K562 (cell line): Measurements from ENCODE around the gene DNAJB14. TPM values are rescaled to one million over a fixed set of nuclear protein-coding genes. Genes with fewer than 3 reads are reported as not detected.

Source experiments
- CHCHD3 ChIP-seq: fragments of 250-450 bp; sonication (Bioruptor Pico); IDR thresholded peaks from 2 replicates; pipeline ENCODE4 v2.1.2; 2022; ENCODE audit warnings: mild to moderate bottlenecking
- CTCFL ChIP-seq: IDR thresholded peaks from 2 replicates; pipeline ENCODE4 v1.6.1; 2011; ENCODE audit warnings: borderline replicate concordance, low read depth, mild to moderate bottlenecking, moderate library complexity, low read length; ENCODE audit not compliant: insufficient read depth, poor library complexity, severe bottlenecking
- EGR1 ChIP-seq: fragments of 450-650 bp; conservative IDR thresholded peaks from 2 replicates; pipeline ENCODE4 v1.6.1; 2017; ENCODE audit warnings: mild to moderate bottlenecking
- ESRRB ChIP-seq: fragments of 250-450 bp; sonication (Bioruptor Pico); IDR thresholded peaks from 2 replicates; pipeline ENCODE4 v1.5.0; 2020; ENCODE audit warnings: mild to moderate bottlenecking, moderate library complexity, borderline replicate concordance
- HEY1 ChIP-seq: fragments of 250-450 bp; sonication (Bioruptor Pico); IDR thresholded peaks from 2 replicates; pipeline ENCODE4 v1.5.0; 2020; ENCODE audit warnings: mild to moderate bottlenecking, moderate library complexity, borderline replicate concordance
- MAFF ChIP-seq: IDR thresholded peaks from 2 replicates; pipeline ENCODE4 v1.6.1; 2012; ENCODE audit warnings: low read length, improper control_type of control experiment
- MYC ChIP-seq, 2 experiments: fragments of 250-450 bp in 1 of 2; sonication (Bioruptor Pico) in 1 of 2; IDR thresholded peaks; 2 replicates each; pipeline versions ENCODE4 v1.5.1 to v1.6.1; 2012 to 2021; ENCODE audit warnings: low read depth in 2 of 2, borderline replicate concordance in 1 of 2, improper control_type of control experiment in 1 of 2, low read length in 1 of 2, mild to moderate bottlenecking in 1 of 2, moderate library complexity in 1 of 2
- NCOA6 ChIP-seq: fragments of 450-650 bp; IDR thresholded peaks from 2 replicates; pipeline ENCODE4 v1.6.1; 2017; ENCODE audit warnings: mild to moderate bottlenecking
- POLR2AphosphoS2 ChIP-seq: IDR thresholded peaks from 2 replicates; pipeline ENCODE4 v1.6.1; 2012; ENCODE audit warnings: low read length, improper control_type of control experiment
- RBM39 ChIP-seq: fragments of 200-400 bp; formaldehyde crosslinking; optimal IDR thresholded peaks from 2 replicates; pipeline ENCODE3; 2018; ENCODE audit warnings: low read depth, low read length
- RHOXF2B ChIP-seq: fragments of 250-450 bp; sonication (Bioruptor Pico); conservative IDR thresholded peaks from 2 replicates; pipeline ENCODE4 v1.5.1; 2021
- SPI1 ChIP-seq: IDR thresholded peaks from 2 replicates; pipeline ENCODE4 v1.6.1; 2011; ENCODE audit warnings: low read depth, low read length, control low read depth, borderline replicate concordance
- SREBF1 ChIP-seq: fragments of 150-350 bp; IDR thresholded peaks from 2 replicates; pipeline ENCODE4 v1.6.1; 2014; ENCODE audit warnings: antibody characterized with exemption, low read depth, low read length, borderline replicate concordance
- TAF1 ChIP-seq: IDR thresholded peaks from 2 replicates; pipeline ENCODE4 v1.6.1; 2011; ENCODE audit warnings: mild to moderate bottlenecking, low read length, moderate library complexity; ENCODE audit not compliant: insufficient read depth, control insufficient read depth, severe bottlenecking; ENCODE audit errors: extremely low read depth
- TRIM24 ChIP-seq, 2 experiments: fragments of 450-650 bp; IDR thresholded peaks; 2 replicates each; pipeline ENCODE4 v1.6.1; 2016
- ZBTB1 ChIP-seq: sonication (generic); formaldehyde crosslinking; IDR thresholded peaks from 2 replicates; pipeline ENCODE4 v1.8.1; 2023; ENCODE audit warnings: missing genetic modification reagents, low read depth, mild to moderate bottlenecking, borderline replicate concordance
- ZBTB26 ChIP-seq: fragments of 450-650 bp; formaldehyde crosslinking; IDR thresholded peaks from 2 replicates; pipeline ENCODE4 v1.4.0; 2022; ENCODE audit warnings: missing genetic modification characterization
- ZFP1 ChIP-seq: fragments of 450-650 bp; formaldehyde crosslinking; IDR thresholded peaks from 2 replicates; pipeline ENCODE4 v1.4.0; 2020; ENCODE audit warnings: mild to moderate bottlenecking, mixed read lengths
- ZNF174 ChIP-seq: fragments of 250-450 bp; sonication (Bioruptor Pico); IDR thresholded peaks from 2 replicates; pipeline ENCODE4 v1.4.0; 2020; ENCODE audit warnings: mild to moderate bottlenecking
- ZNF57 ChIP-seq: fragments of 450-650 bp; formaldehyde crosslinking; IDR thresholded peaks from 2 replicates; pipeline ENCODE4 v1.4.0; 2020; ENCODE audit warnings: mild to moderate bottlenecking, moderate library complexity
- ZZZ3 ChIP-seq: fragments of 450-650 bp; IDR thresholded peaks from 2 replicates; pipeline ENCODE4 v1.6.1; 2016; ENCODE audit warnings: antibody characterized with exemption, mild to moderate bottlenecking, moderate library complexity
- polyA plus RNA-seq, 8 experiments: library from polyadenylated mRNA; depleted of rRNA in 4 of 8; stranded (reverse) in 5 of 8; unstranded in 3 of 8; fragments of >200 nt; fragmentation: Nextera tagmentation in 2 of 8; fragmentation: Illumina TruSeq in 1 of 8; extraction: Ambion mirVana in 2 of 8; extraction: Trizol in 1 of 8; gene quantifications; 2 replicates each; pipeline versions ENCODE4 v1.2.1 to v1.2.3, GENCODE V29; 2011 to 2014; ENCODE audit warnings: inconsistent platforms in 1 of 8, missing spikeins in 1 of 8
- total RNA-seq, 7 experiments: library from RNA; depleted of rRNA in 6 of 7; stranded (reverse); fragments of >200 nt in 6 of 7; fragmentation: Illumina TruSeq in 2 of 7; extraction: Trizol in 2 of 7; gene quantifications; 2 replicates each; pipeline versions ENCODE4 v1.2.1 to v1.2.3, GENCODE V29; 2011 to 2021; ENCODE audit warnings: low replicate concordance in 1 of 7
- TF ChIP-seq, protein P1 (sequence below): sonication (generic); formaldehyde crosslinking; IDR thresholded peaks from 2 replicates; pipeline ENCODE4 v1.8.1; 2023; ENCODE audit warnings: mild to moderate bottlenecking, missing genetic modification reagents
- TF ChIP-seq, protein P2 (sequence below): fragments of 450-650 bp; IDR thresholded peaks from 2 replicates; pipeline ENCODE4 v1.6.1; 2014; ENCODE audit warnings: low read depth, mild to moderate bottlenecking, moderate library complexity, borderline replicate concordance

The DNAJB14 gene
- total and polyA plus RNA-seq, 9 of the 15 experiments (the other 6 are each of a cell fraction or from before 2014, with no cell fraction given), result 5.5 to 28.0 (median 12.7) TPM

- TF ChIP-seq, protein P1, sequence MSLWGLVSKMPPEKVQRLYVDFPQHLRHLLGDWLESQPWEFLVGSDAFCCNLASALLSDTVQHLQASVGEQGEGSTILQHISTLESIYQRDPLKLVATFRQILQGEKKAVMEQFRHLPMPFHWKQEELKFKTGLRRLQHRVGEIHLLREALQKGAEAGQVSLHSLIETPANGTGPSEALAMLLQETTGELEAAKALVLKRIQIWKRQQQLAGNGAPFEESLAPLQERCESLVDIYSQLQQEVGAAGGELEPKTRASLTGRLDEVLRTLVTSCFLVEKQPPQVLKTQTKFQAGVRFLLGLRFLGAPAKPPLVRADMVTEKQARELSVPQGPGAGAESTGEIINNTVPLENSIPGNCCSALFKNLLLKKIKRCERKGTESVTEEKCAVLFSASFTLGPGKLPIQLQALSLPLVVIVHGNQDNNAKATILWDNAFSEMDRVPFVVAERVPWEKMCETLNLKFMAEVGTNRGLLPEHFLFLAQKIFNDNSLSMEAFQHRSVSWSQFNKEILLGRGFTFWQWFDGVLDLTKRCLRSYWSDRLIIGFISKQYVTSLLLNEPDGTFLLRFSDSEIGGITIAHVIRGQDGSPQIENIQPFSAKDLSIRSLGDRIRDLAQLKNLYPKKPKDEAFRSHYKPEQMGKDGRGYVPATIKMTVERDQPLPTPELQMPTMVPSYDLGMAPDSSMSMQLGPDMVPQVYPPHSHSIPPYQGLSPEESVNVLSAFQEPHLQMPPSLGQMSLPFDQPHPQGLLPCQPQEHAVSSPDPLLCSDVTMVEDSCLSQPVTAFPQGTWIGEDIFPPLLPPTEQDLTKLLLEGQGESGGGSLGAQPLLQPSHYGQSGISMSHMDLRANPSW (CRISPR knock-in tag), result no peak
- TF ChIP-seq NCOA6 (no peak), MYC (IDR thresholded peaks at IDR 0.05; ENCODE audit: low read depth, low read length) (no peak), MYC (CRISPR knock-in tag; IDR thresholded peaks at IDR 0.05; ENCODE audit: borderline replicate concordance, low read depth) (no peak), EGR1 (no peak), TAF1 (no peak), ZBTB1 (CRISPR knock-in tag) (no peak), SREBF1 (no peak), ESRRB (CRISPR knock-in tag) (no peak), POLR2AphosphoS2 (peak; percentile 35), ZZZ3 (no peak), ZNF57 (CRISPR knock-in tag) (no peak), CHCHD3 (no peak), TRIM24 (IDR thresholded peaks at IDR 0.05) (no peak), MAFF (no peak; the same call in 1 of the 2 replicates), ZFP1 (CRISPR knock-in tag) (no peak), ZNF174 (CRISPR knock-in tag) (no peak), HEY1 (CRISPR knock-in tag) (no peak), CTCFL (no peak), SPI1 (no peak), RBM39 (no peak), RHOXF2B (CRISPR knock-in tag) (no peak), ZBTB26 (0 out of 2 replicates have a peak, but pooled peaks have one; percentile 2)
- TF ChIP-seq, protein P2, sequence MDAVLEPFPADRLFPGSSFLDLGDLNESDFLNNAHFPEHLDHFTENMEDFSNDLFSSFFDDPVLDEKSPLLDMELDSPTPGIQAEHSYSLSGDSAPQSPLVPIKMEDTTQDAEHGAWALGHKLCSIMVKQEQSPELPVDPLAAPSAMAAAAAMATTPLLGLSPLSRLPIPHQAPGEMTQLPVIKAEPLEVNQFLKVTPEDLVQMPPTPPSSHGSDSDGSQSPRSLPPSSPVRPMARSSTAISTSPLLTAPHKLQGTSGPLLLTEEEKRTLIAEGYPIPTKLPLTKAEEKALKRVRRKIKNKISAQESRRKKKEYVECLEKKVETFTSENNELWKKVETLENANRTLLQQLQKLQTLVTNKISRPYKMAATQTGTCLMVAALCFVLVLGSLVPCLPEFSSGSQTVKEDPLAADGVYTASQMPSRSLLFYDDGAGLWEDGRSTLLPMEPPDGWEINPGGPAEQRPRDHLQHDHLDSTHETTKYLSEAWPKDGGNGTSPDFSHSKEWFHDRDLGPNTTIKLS, result no peak
Observed at GRCh38 chr4:99947190-99947578, 766 bp upstream of the DNAJB14 start (continued).
